Ectodermal cell (in vitro differentiated cells): Measurements from ENCODE around the gene PLG.
A peak's percentile ranks its signal among the peaks of the same experiment; 100 is the strongest.
"Not testable (repeated sequence)": the region's sequence is repeated elsewhere in the genome, so short reads cannot be mapped to it uniquely, and the experiment has no call there.

Experiments used
- H3K27ac ChIP-seq: 2 replicates; pipeline ENCODE4 v1.7.0; 2013; ENCODE audit warnings: mild to moderate bottlenecking, low read depth, low read length; ENCODE audit not compliant: insufficient read depth, poor library complexity, severe bottlenecking
- H3K27me3 ChIP-seq: 2 replicates; pipeline ENCODE4 v1.7.0; 2013; ENCODE audit warnings: mild to moderate bottlenecking, low read length; ENCODE audit not compliant: insufficient read depth, control insufficient read depth, poor library complexity, severe bottlenecking
- H3K36me3 ChIP-seq: one replicate; pipeline ENCODE4 v1.7.0; 2013; ENCODE audit warnings: low read length; ENCODE audit not compliant: control insufficient read depth, insufficient read depth
- H3K4me1 ChIP-seq: one replicate; pipeline ENCODE4 v1.7.0; 2013; ENCODE audit warnings: low read length; ENCODE audit not compliant: control insufficient read depth, insufficient read depth
- H3K4me3 ChIP-seq: 2 replicates; pipeline ENCODE4 v1.7.0; 2013; ENCODE audit warnings: low read depth, low read length, control low read depth; ENCODE audit not compliant: insufficient read depth
- H3K9me3 ChIP-seq: 2 replicates; pipeline ENCODE4 v1.7.0; 2013; ENCODE audit warnings: mild to moderate bottlenecking, low read length, moderate library complexity; ENCODE audit not compliant: control insufficient read depth
- WGBS, 2 experiments: methylation state at CpG; one replicate each; pipeline ENCODE4 v1.1.7; 2013; ENCODE audit warnings: missing lambda C conversion rate in 2 of 2; 5-methylcytosine and 5-hydroxymethylcytosine counted together

The PLG gene

GRCh38 chr6:160742090-160742489 lies 40.0 kb downstream of the PLG start:
- H3K36me3 ChIP-seq = no peaks in the 10 kb centered on the region
- no peak overlapping the region for H3K4me3 ChIP-seq
- 88 to 95% methylated on average over 2 of the region's 2 CpGs for WGBS, 2 experiments
- H3K27me3 ChIP-seq = no peaks in the 10 kb centered on the region
- H3K9me3 ChIP-seq = no peaks in the 10 kb centered on the region
- H3K27ac ChIP-seq = no peak overlapping the region
- no peaks in the 10 kb centered on the region for H3K4me1 ChIP-seq

GRCh38 chr6:160750276-160750689 lies 48.2 kb downstream of the PLG start:
- H3K27ac ChIP-seq = no peak overlapping the region
- no peaks in the 10 kb centered on the region for H3K27me3 ChIP-seq
- no peak overlapping the region for H3K4me3 ChIP-seq
- 42% methylated on average over 5 of the region's 5 CpGs for WGBS, 2 experiments
- no peaks in the 10 kb centered on the region for H3K4me1 ChIP-seq
- H3K36me3 ChIP-seq = no peaks in the 10 kb centered on the region
- H3K9me3 ChIP-seq = no peaks in the 10 kb centered on the region

- not testable (repeated sequence) for H3K4me1 ChIP-seq, H3K9me3 ChIP-seq, H3K36me3 ChIP-seq, H3K4me3 ChIP-seq, H3K27me3 ChIP-seq, H3K27ac ChIP-seq
- 91 to 97% methylated on average over 4 of the region's 4 CpGs for WGBS, 2 experiments
Measured at GRCh38 chr6:160753211-160753610, 51.2 kb downstream of the PLG start.

GRCh38 chr6:160755165-160755564 lies 53.1 kb downstream of the PLG start:
- H3K27me3 ChIP-seq = no peaks in the 10 kb centered on the region
- no peaks in the 10 kb centered on the region for H3K36me3 ChIP-seq
- no peak overlapping the region for H3K4me3 ChIP-seq
- H3K4me1 ChIP-seq = no peaks in the 10 kb centered on the region
- H3K9me3 ChIP-seq = no peaks in the 10 kb centered on the region
- no peak overlapping the region for H3K27ac ChIP-seq
- 22 to 25% methylated on average over 1 of the region's 2 CpGs for WGBS, 2 experiments

GRCh38 chr6:160756021-160756420 lies 54.0 kb downstream of the PLG start:
- Histone ChIP-seq H3K4me1 (no peaks in the 10 kb centered on the region), H3K4me3 (no peak overlapping the region), H3K27me3 (no peaks in the 10 kb centered on the region), H3K27ac (no peak overlapping the region), H3K9me3 (no peaks in the 10 kb centered on the region), H3K36me3 (no peaks in the 10 kb centered on the region)
- 100% methylated on average over 1 of the region's 1 CpG; no CpG with 5 or more reads in 1 of the 2 experiments for WGBS, 2 experiments

GRCh38 chr6:160756871-160757270 lies 54.8 kb downstream of the PLG start:
- WGBS, 2 experiments = 69 to 88% methylated on average over 4 of the region's 4 CpGs
- Histone ChIP-seq H3K9me3 (no peaks in the 10 kb centered on the region), H3K4me3 (no peak overlapping the region), H3K27me3 (no peaks in the 10 kb centered on the region), H3K27ac (no peak overlapping the region), H3K36me3 (no peaks in the 10 kb centered on the region), H3K4me1 (no peaks in the 10 kb centered on the region)

- no peaks in the 10 kb centered on the region for H3K9me3 ChIP-seq
- H3K27ac ChIP-seq = no peak overlapping the region
- WGBS, 2 experiments = 92 to 94% methylated on average over 5 of the region's 5 CpGs
- H3K4me1 ChIP-seq = no peaks in the 10 kb centered on the region
- H3K36me3 ChIP-seq = no peaks in the 10 kb centered on the region
- peaks cover 13% of the 10 kb centered on the region for H3K27me3 ChIP-seq
- H3K4me3 ChIP-seq = no peak overlapping the region
Measured at GRCh38 chr6:160764847-160765246, 62.8 kb downstream of the PLG start.

- peaks cover 13% of the 10 kb centered on the region for H3K27me3 ChIP-seq
- no peak overlapping the region for H3K4me3 ChIP-seq
- H3K9me3 ChIP-seq = no peaks in the 10 kb centered on the region
- H3K4me1 ChIP-seq = no peaks in the 10 kb centered on the region
- WGBS, 2 experiments = 73 to 79% methylated on average over 8 of the region's 8 CpGs
- no peak overlapping the region for H3K27ac ChIP-seq
- no peaks in the 10 kb centered on the region for H3K36me3 ChIP-seq
Measured at GRCh38 chr6:160765412-160765811, 63.4 kb downstream of the PLG start.

GRCh38 chr6:160766657-160766988 lies 64.6 kb downstream of the PLG start:
- Histone ChIP-seq H3K27me3 (peaks cover 13% of the 10 kb centered on the region), H3K27ac (no peak overlapping the region), H3K9me3 (no peaks in the 10 kb centered on the region), H3K36me3 (no peaks in the 10 kb centered on the region), H3K4me1 (no peaks in the 10 kb centered on the region), H3K4me3 (peak overlapping the region; percentile 54)
- WGBS, 2 experiments = 41 to 45% methylated on average over 7 of the region's 7 CpGs

- Histone ChIP-seq H3K36me3 (no peaks in the 10 kb centered on the region), H3K27ac (no peak overlapping the region), H3K27me3 (peaks cover 13% of the 10 kb centered on the region), H3K4me3 (peak overlapping the region; percentile 54), H3K4me1 (no peaks in the 10 kb centered on the region), H3K9me3 (no peaks in the 10 kb centered on the region)
- WGBS, 2 experiments = 0 to 1% methylated on average over 55 of the region's 55 CpGs
Measured at GRCh38 chr6:160766989-160767646, 65.1 kb downstream of the PLG start.

GRCh38 chr6:160767647-160768019 lies 65.6 kb downstream of the PLG start:
- 62 to 68% methylated on average over 5 of the region's 5 CpGs for WGBS, 2 experiments
- peaks cover 13% of the 10 kb centered on the region for H3K27me3 ChIP-seq
- no peaks in the 10 kb centered on the region for H3K36me3 ChIP-seq
- H3K4me3 ChIP-seq = peak overlapping the region; percentile 54
- H3K27ac ChIP-seq = no peak overlapping the region
- no peaks in the 10 kb centered on the region for H3K4me1 ChIP-seq
- H3K9me3 ChIP-seq = no peaks in the 10 kb centered on the region
